IMR-90 (cell line): ENCODE measurements around the gene ITM2C. TPM values are rescaled to one million over a fixed set of nuclear protein-coding genes. Genes with fewer than 3 reads are reported as not detected.

Experiments
- ATAC-seq: fragments of 200-7000 bp; cut with Tn5 transposase; 2 replicates; pipeline ENCODE4 v1.9.1; 2020; ENCODE audit warnings: low read depth, mild to moderate bottlenecking, moderate library complexity
- BruUV-seq: library from RNA; stranded (reverse); fragments of 400-500 nt; replicated peaks from 2 replicates; lab custom pipeline; 2021; lab: Mats Ljungman, UMichigan
- CTCF ChIA-PET: fragments of 300-600 bp; formaldehyde crosslinking; extraction: SDS; loops from one replicate; lab custom pipeline; 2021; ENCODE audit warnings: antibody characterized with exemption; lab: Yijun Ruan, JAX
- POLR2A ChIA-PET: fragments of 300-600 bp; sonication (Branson Sonifier 250); formaldehyde crosslinking; loops from one replicate; lab custom pipeline; 2022; ENCODE audit warnings: antibody characterized with exemption; ENCODE audit not compliant: unreplicated experiment; lab: Charles Lee
- DNase-seq: peaks from one replicate; pipeline ENCODE4 v3.0.0; 2013
- H2AFZ ChIP-seq: replicated peaks from 2 replicates; pipeline ENCODE3; 2013; ENCODE audit warnings: low read length, mild to moderate bottlenecking; ENCODE audit not compliant: poor library complexity
- H2AK5ac ChIP-seq: 2 replicates; pipeline ENCODE4 v1.6.1; 2013; ENCODE audit warnings: low read depth, low read length, inconsistent platforms
- H2AK9ac ChIP-seq: replicated peaks from 2 replicates; pipeline ENCODE3; 2013; ENCODE audit warnings: mild to moderate bottlenecking, low read depth, low read length, moderate library complexity; ENCODE audit not compliant: poor library complexity
- H2BK120ac ChIP-seq: 2 replicates; pipeline ENCODE4 v1.6.1; 2013; ENCODE audit warnings: low read depth, low read length, inconsistent platforms
- H2BK15ac ChIP-seq: 3 replicates; pipeline ENCODE4 v1.6.1; 2013; ENCODE audit warnings: low read depth, low read length, inconsistent platforms
- H2BK20ac ChIP-seq: 2 replicates; pipeline ENCODE4 v1.6.1; 2013; ENCODE audit warnings: low read depth, mild to moderate bottlenecking, inconsistent platforms, low read length, moderate library complexity
- H2BK5ac ChIP-seq: 2 replicates; pipeline ENCODE4 v1.6.1; 2013; ENCODE audit warnings: mild to moderate bottlenecking, low read depth, low read length, inconsistent platforms; ENCODE audit not compliant: poor library complexity, severe bottlenecking
- H3K14ac ChIP-seq: replicated peaks from 2 replicates; pipeline ENCODE4 v1.6.1; 2013; ENCODE audit warnings: low read depth, low read length, inconsistent platforms
- H3K18ac ChIP-seq: 2 replicates; pipeline ENCODE4 v1.6.1; 2013; ENCODE audit warnings: low read depth, low read length, control low read depth
- H3K23ac ChIP-seq: 2 replicates; pipeline ENCODE4 v1.6.1; 2013; ENCODE audit warnings: low read depth, low read length, inconsistent platforms
- H3K27ac ChIP-seq: 2 replicates; pipeline ENCODE4 v1.5.1; 2013; ENCODE audit warnings: mild to moderate bottlenecking, control low read depth, low read length; ENCODE audit not compliant: insufficient read depth
- H3K27me3 ChIP-seq: 2 replicates; pipeline ENCODE4 v1.6.1; 2013; ENCODE audit warnings: low read length; ENCODE audit not compliant: control insufficient read depth, insufficient read depth
- H3K36me3 ChIP-seq: 2 replicates; pipeline ENCODE4 v1.6.1; 2013; ENCODE audit warnings: low read length, mixed read lengths; ENCODE audit not compliant: control insufficient read depth, insufficient read depth
- H3K4ac ChIP-seq: 2 replicates; pipeline ENCODE4 v1.6.1; 2013; ENCODE audit warnings: low read depth, low read length, inconsistent platforms
- H3K4me1 ChIP-seq: 2 replicates; pipeline ENCODE4 v1.6.1; 2013; ENCODE audit warnings: low read length, mixed read lengths; ENCODE audit not compliant: control insufficient read depth, insufficient read depth
- H3K4me2 ChIP-seq: 2 replicates; pipeline ENCODE4 v1.6.1; 2013; ENCODE audit warnings: low read depth, mild to moderate bottlenecking, control low read depth, low read length, moderate library complexity
- H3K4me3 ChIP-seq: 2 replicates; pipeline ENCODE4 v1.5.1; 2013; ENCODE audit warnings: low read depth, mild to moderate bottlenecking, control low read depth, low read length, moderate library complexity; ENCODE audit not compliant: insufficient read depth
- H3K56ac ChIP-seq: 2 replicates; pipeline ENCODE4 v1.6.1; 2013; ENCODE audit warnings: low read length, inconsistent platforms; ENCODE audit not compliant: insufficient read depth; ENCODE audit errors: extremely low read depth
- H3K79me1 ChIP-seq, 2 experiments: 2 replicates each; pipeline ENCODE4 v1.6.1; 2013; ENCODE audit warnings: low read length in 2 of 2, inconsistent platforms in 1 of 2, low read depth in 1 of 2
- H3K9ac ChIP-seq: 2 replicates; pipeline ENCODE4 v1.6.1; 2013; ENCODE audit warnings: low read depth, low read length, control low read depth
- H3K9me1 ChIP-seq: 2 replicates; pipeline ENCODE4 v1.6.1; 2013; ENCODE audit warnings: low read length, inconsistent platforms; ENCODE audit not compliant: insufficient read depth
- H3K9me3 ChIP-seq: 2 replicates; pipeline ENCODE4 v1.6.1; 2013; ENCODE audit warnings: low read length; ENCODE audit not compliant: control insufficient read depth, insufficient read depth
- H4K20me1 ChIP-seq: 2 replicates; pipeline ENCODE4 v1.6.1; 2013; ENCODE audit warnings: low read length, inconsistent platforms; ENCODE audit not compliant: insufficient read depth
- H4K5ac ChIP-seq: 2 replicates; pipeline ENCODE4 v1.6.1; 2013; ENCODE audit warnings: mild to moderate bottlenecking, low read depth, low read length, control low read depth
- H4K8ac ChIP-seq, 2 experiments: 2 replicates each; pipeline ENCODE4 v1.6.1; 2013; ENCODE audit warnings: low read depth in 2 of 2, low read length in 2 of 2, control low read depth in 1 of 2, inconsistent platforms in 1 of 2
- H4K91ac ChIP-seq: 2 replicates; pipeline ENCODE4 v1.6.1; 2013; ENCODE audit warnings: low read depth, low read length, inconsistent platforms; ENCODE audit not compliant: insufficient read depth
- POLR2A ChIP-seq: IDR thresholded peaks from 2 replicates; pipeline ENCODE4 v1.6.1; 2012; ENCODE audit warnings: mild to moderate bottlenecking, low read depth, low read length
- WGBS, 2 experiments: methylation state at CpG; one replicate each; pipeline versions ENCODE4 v1.1.5 to v1.1.7; 2013; ENCODE audit warnings: missing lambda C conversion rate in 2 of 2; ENCODE audit not compliant: insufficient read length in 1 of 2; ENCODE audit errors: extremely low coverage in 2 of 2; 5-methylcytosine and 5-hydroxymethylcytosine counted together
- dilution Hi-C: fragments of 300-500 bp; cut with HindIII; formaldehyde crosslinking; loops from one replicate; pipeline ENCODE4 v1.14.3; 2018; ENCODE audit warnings: low sequenced_read_pairs; ENCODE audit not compliant: unreplicated experiment
- in situ Hi-C: fragments of 300-500 bp; cut with MboI; formaldehyde crosslinking; loops from 3 replicates; pipeline ENCODE4 v1.14.3; 2019; ENCODE audit warnings: low sequenced_read_pairs, inconsistent platforms, mixed read lengths
- intact Hi-C: fragments of 100-400 bp; cut with micrococcal nuclease; formaldehyde crosslinking; loops from 2 replicates; pipeline ENCODE4 v1.10.0; 2022
- polyA plus RNA-seq, 3 experiments: library from polyadenylated mRNA; depleted of rRNA; stranded (reverse); fragments of >200 nt; gene quantifications; 2 replicates each; pipeline ENCODE4 v1.2.3, GENCODE V29; 2012; ENCODE audit warnings: low replicate concordance in 1 of 3
- total RNA-seq: library from RNA; depleted of rRNA; stranded (reverse); fragments of >200 nt; gene quantifications from 2 replicates; pipeline ENCODE4 v1.2.3, GENCODE V29; 2012

Gene ITM2C
- total and polyA plus RNA-seq, 2 of the 4 experiments (the other 2 are of a cell fraction) = 46.8 to 274 TPM

DNA sequence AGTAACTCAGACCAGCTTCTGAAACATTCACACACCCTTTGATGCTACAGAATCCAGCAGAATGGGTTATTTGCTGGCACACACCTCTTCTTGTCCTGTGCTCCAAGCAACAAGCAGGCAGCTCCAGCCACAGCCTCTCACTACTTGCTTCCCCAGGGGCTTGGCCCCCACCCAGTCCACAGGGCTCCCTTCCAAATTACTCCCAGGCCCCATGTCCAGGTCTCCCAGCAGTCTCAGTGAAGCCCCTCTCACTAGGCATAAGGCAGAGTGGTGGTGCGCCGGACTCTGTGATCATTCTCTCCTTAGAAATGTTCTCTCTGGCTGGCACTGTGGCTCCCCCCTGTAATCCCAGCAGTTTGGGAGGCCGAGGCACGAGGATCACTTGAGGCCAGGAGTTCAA is 25.9 kb downstream of the ITM2C start:
- no peak overlapping the region for H3K27ac ChIP-seq
- H3K56ac ChIP-seq = no peak overlapping the region
- no peaks in the 10 kb centered on the region for H3K9me1 ChIP-seq
- H4K5ac ChIP-seq = no peak overlapping the region
- no peaks in the 10 kb centered on the region; the same call in 1 of the 2 replicates for H3K4me1 ChIP-seq
- H4K20me1 ChIP-seq = no peaks in the 10 kb centered on the region
- no peaks in the 10 kb centered on the region for H3K79me1 ChIP-seq
- no peak overlapping the region for H4K91ac ChIP-seq
- no peak overlapping the region for H3K4me3 ChIP-seq
- no peak overlapping the region for H4K8ac ChIP-seq
- in situ Hi-C loops (no loop called here), dilution Hi-C loops (no loop called here), intact Hi-C loops (no loop called here)
- no peak overlapping the region for H3K18ac ChIP-seq
- no peak for TF ChIP-seq POLR2A
- no TSS peak for BruUV-seq
- POLR2A ChIA-PET = no interaction called here
- no peaks in the 10 kb centered on the region for H3K36me3 ChIP-seq
- H2AK5ac ChIP-seq = no peak overlapping the region
- H2BK15ac ChIP-seq = no peak overlapping the region
- H3K23ac ChIP-seq = no peak overlapping the region
- peaks cover 27% of the 10 kb centered on the region for H3K27me3 ChIP-seq
- no peak overlapping the region for H3K14ac ChIP-seq
- no peak overlapping the region for H2BK20ac ChIP-seq
- 38% methylated on average over 2 of the region's 4 CpGs; no CpG with 5 or more reads in 1 of the 2 experiments for WGBS, 2 experiments
- H2BK5ac ChIP-seq = no peak overlapping the region
- no peak overlapping the region for H2AFZ ChIP-seq
- no peak overlapping the region for H2AK9ac ChIP-seq
- H3K9me3 ChIP-seq = peaks cover 2% of the 10 kb centered on the region; the same call in 1 of the 2 replicates
- ATAC-seq (no peak), DNase-seq (no peak)
- no peak overlapping the region for H3K9ac ChIP-seq
- H3K4ac ChIP-seq = no peak overlapping the region
- CTCF ChIA-PET = interaction anchor here (1.0 kb wide), 1 partner anchor 166 kb away, joined by 4 read pairs; the partner anchor contains the start of gene PSMD1
- H3K4me2 ChIP-seq = no peak overlapping the region
- no peak overlapping the region for H2BK120ac ChIP-seq
